Measurements from ENCODE around the gene CEP131.
"Not testable (repeated sequence)": the region's sequence is repeated elsewhere in the genome, so short reads cannot be mapped to it uniquely, and the experiment has no call there.

Gene CEP131

DNA sequence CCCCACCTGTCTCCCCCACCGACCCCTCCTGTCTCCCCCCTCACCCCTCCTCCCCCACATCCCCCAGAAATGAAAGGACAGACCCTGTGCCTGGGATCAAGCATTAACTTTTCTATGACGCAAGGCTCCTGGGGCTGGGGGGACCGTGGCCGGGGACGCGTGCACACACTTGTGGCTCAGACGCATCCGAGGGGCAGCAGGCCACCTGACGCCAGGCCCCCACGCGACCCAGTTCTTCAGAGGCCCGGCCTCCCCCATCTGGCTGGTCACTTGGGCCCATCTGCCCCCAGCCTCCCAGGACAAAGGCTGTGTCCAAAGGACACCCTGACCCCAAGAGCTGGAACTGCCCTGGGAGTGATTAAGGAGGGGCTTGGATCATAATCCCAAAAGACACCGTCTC, 71.5 kb downstream of the CEP131 start:
- DNase-seq (ENCODE audit: low read depth): no peak

DNA sequence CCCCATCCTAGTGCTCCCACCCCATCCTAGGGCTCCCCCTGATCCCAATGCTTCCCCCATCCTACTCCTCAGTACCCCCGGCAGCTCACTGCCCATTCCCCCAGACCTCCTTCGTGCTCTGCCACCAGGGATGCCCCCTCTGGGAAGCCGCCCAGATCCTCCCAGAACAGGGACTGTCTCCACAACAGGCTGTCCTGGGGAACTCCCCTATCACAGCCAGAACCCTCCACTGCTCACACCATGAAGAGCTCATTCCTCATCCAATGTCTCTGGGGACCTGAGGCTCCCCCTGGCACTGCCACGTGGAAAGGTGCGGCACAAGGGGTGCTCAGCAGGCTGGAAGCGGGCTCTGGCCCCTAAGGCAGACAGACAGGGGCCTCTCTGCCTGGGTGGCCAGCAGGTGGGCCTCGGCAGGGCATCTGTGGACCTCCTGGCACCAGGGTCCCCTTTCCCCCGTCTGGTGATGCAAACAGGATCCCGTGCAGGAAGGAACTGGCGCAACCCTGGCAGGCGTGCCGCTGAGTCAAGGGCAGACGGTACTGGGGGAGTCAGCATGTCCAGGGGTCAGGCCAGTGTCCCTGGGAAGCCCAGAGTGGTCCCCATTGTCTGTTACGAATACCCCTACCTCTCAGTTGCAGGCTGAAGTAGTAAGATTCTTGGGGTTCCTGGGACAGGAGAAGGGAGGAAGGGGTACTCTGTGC, 72.2 kb downstream of the CEP131 start:
- no peak for DNase-seq (ENCODE audit: low read depth)

GRCh38 chr17:81148986-81149533, 73.7 kb downstream of the CEP131 start:
- DNase-seq (ENCODE audit: low read depth): no peak

GRCh38 chr17:81148571-81148970, 74.2 kb downstream of the CEP131 start:
- DNase-seq (ENCODE audit: low read depth): no peak

GRCh38 chr17:81147701-81148100, 75.1 kb downstream of the CEP131 start:
- no peak for DNase-seq (ENCODE audit: low read depth)

- DNase-seq (ENCODE audit: low read depth): not testable (repeated sequence)
Measured at GRCh38 chr17:81146208-81146607, 76.6 kb downstream of the CEP131 start.

DNA sequence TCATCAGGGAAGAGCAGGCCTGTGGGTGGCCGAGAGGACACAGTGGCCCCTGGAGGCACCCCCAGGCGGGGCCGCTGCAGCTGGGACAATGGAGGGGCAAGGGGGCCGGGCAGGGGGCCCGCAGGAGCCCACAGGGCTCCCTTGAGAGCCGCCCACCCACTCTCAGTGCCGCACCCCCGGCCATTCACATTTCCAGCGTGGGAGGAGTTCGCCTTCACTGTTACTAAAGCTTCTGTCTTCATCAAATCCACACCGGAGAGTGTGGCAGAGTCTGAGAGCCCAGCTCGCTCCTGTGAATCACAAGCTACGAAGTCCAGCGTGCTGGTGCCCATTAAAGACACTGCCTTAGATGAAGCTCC, 78.4 kb downstream of the CEP131 start:
- DNase-seq (ENCODE audit: low read depth): no peak

DNA sequence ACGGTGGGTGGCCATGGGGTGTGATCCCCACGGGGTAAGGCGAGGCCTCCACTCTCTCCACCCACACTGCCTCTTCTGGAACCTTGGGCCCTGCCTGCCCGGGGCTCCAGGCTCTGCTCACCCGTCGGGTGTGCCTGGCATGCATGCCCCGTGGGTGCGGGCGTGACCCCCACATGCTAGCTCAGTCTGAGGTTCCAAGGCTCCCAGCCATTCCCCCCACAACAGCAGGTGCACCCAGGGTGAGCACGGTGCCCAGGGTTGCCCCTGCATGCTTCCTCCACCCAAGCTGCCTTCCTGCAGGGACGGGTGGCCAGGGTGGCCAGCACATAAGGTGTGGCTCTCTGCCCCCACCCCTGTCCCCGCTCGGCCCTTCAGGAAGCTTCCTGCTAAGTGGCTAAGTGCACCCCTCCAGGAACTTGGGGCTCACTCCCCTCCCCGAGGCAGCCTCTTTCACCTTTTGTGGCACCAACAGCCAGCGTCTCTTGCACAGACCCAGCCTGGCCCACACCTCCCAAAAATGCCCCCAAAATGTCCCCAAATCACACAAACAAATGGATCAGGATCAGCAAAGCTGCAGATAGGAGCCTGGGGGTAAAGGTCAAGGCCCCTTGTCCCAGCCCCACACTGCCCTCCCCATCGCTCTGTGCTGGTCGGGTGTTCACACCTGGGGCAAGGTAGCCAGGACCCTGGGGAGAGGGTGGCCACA, 78.9 kb downstream of the CEP131 start:
- DNase-seq (ENCODE audit: low read depth): no peak

GRCh38 chr17:81143200-81143527, 79.6 kb downstream of the CEP131 start:
- DNase-seq (ENCODE audit: low read depth): no peak

- DNase-seq (ENCODE audit: low read depth): peak; percentile 33
Measured at GRCh38 chr17:81142301-81143199, 80.2 kb downstream of the CEP131 start.

GRCh38 chr17:81140695-81141094, 82.1 kb downstream of the CEP131 start:
- DNase-seq (ENCODE audit: low read depth): no peak

DNA sequence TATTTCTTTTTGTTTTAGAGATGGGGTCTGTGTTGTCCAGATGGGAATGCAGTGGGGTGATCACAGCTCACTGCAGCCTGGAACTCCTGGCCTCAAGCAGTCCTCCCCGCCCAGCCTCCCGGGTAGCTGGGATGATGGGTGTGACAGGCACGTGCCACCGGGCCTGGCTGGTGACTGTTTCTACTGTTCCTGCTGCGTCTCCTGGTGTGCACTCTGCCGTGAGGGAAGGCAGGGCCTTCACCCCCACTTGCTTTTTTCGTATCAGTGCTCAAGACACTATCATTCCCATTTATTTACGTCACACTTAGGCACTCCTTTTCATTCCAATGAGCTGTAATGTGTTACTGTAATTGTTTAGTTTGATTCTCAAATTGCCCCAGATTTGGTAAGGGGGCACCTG, 82.7 kb downstream of the CEP131 start:
- no peak for DNase-seq (ENCODE audit: low read depth)
